ENCODE results near the gene CCN5.

Gene CCN5

DNA sequence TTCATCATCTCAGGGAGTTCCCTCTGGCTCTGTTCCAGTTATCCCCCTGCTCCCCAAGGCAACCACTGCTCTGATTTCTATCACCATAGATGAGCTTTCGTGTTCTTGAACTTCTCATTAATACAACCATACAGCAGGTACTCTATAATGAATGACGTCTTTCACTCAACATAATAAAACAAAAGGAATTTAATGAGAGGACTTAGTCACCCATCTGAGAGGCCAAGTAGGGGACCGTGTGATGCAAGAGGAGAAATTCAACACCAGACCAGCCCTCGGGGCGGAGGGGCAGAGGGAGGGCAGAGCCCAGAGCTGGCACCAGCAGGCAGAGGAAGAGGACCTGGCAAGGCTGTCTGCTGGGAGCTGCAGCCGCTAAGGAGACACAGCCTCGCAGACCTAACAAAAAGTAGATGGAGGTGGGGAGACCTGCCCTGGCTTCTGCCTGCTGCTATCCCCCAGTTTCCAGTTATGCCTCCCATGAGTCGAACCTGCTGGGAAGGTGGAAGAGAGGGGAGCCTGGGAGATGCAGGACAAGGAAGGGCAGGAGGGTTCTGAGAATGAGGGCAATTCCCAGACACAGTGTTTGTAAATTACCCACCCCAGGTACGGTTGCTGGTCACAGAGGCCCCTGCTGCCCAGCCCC lies 13.8 kb downstream of the CCN5 start:
- H3K9me3 ChIP-seq (ENCODE audit: insufficient read depth, low read depth, low read length) = no peaks in the 10 kb centered on the region
- H3K9ac ChIP-seq (ENCODE audit: low read depth, low read length, poor library complexity, severe bottlenecking) = no peak overlapping the region
- H3K4me1 ChIP-seq (ENCODE audit: insufficient read depth, low read length, poor library complexity, severe bottlenecking) = peaks cover 5% of the 10 kb centered on the region
- no peaks in the 10 kb centered on the region for H3K36me3 ChIP-seq (ENCODE audit: insufficient read depth, low read length)
- no peaks in the 10 kb centered on the region for H4K20me1 ChIP-seq (ENCODE audit: insufficient read depth, low read length, poor library complexity, severe bottlenecking)
- H3K4me2 ChIP-seq (ENCODE audit: low read depth, low read length, poor library complexity, severe bottlenecking) = no peak overlapping the region
- H3K4me3 ChIP-seq (ENCODE audit: low read length, poor library complexity, severe bottlenecking) = no peak overlapping the region
- H3K27me3 ChIP-seq (ENCODE audit: insufficient read depth, low read length, poor library complexity, severe bottlenecking) = no peaks in the 10 kb centered on the region
- TF ChIP-seq CTCF (conservative IDR thresholded peaks at IDR 0.05; ENCODE audit: low read length) (no peak), EZH2phosphoT487 (IDR thresholded peaks at IDR 0.05; ENCODE audit: borderline replicate concordance) (no peak)
- H3F3A ChIP-seq (ENCODE audit: low read depth) = no peaks in the 10 kb centered on the region
- H3K79me2 ChIP-seq (ENCODE audit: insufficient read depth, low read length) = no peaks in the 10 kb centered on the region
- no peak overlapping the region; the same call in 1 of the 2 replicates for H2AFZ ChIP-seq (ENCODE audit: low read length)
- no peaks in the 10 kb centered on the region for H3K9me2 ChIP-seq (replicated peaks; ENCODE audit: low read depth, low read length)

DNA sequence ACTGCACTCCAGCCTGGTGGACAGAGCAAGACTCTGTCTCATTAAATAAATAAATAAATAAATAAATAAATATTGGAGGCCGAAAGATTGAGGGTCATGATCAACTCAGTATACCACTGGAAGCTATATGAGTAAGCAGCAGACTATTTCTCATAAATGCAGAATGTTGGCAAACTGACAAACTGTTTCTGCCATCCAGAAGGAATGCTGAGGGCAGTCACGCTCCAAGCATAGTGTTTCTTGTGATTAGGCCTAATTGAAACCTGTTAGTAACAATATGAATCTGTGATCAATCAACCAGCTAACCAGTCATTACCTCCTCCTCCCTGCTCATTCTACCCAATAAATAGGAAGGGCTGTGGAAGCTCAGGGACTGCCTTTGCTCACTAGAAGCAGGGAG lies 15.3 kb downstream of the CCN5 start:
- H3K27me3 ChIP-seq (ENCODE audit: insufficient read depth, low read length, poor library complexity, severe bottlenecking) = no peaks in the 10 kb centered on the region
- no peaks in the 10 kb centered on the region for H3F3A ChIP-seq (ENCODE audit: low read depth)
- H3K9me2 ChIP-seq (replicated peaks; ENCODE audit: low read depth, low read length) = no peaks in the 10 kb centered on the region
- H3K4me2 ChIP-seq (ENCODE audit: low read depth, low read length, poor library complexity, severe bottlenecking) = no peak overlapping the region
- H4K20me1 ChIP-seq (ENCODE audit: insufficient read depth, low read length, poor library complexity, severe bottlenecking) = no peaks in the 10 kb centered on the region
- H2AFZ ChIP-seq (ENCODE audit: low read length) = no peak overlapping the region
- H3K4me3 ChIP-seq (ENCODE audit: low read length, poor library complexity, severe bottlenecking) = no peak overlapping the region
- TF ChIP-seq CTCF (conservative IDR thresholded peaks at IDR 0.05; ENCODE audit: low read length) = no peak
- no peak for TF ChIP-seq EZH2phosphoT487 (IDR thresholded peaks at IDR 0.05; ENCODE audit: borderline replicate concordance)
- no peaks in the 10 kb centered on the region for H3K79me2 ChIP-seq (ENCODE audit: insufficient read depth, low read length)
- H3K4me1 ChIP-seq (ENCODE audit: insufficient read depth, low read length, poor library complexity, severe bottlenecking) = peaks cover 5% of the 10 kb centered on the region
- no peaks in the 10 kb centered on the region for H3K9me3 ChIP-seq (ENCODE audit: insufficient read depth, low read depth, low read length)
- H3K36me3 ChIP-seq (ENCODE audit: insufficient read depth, low read length) = no peaks in the 10 kb centered on the region
- no peak overlapping the region for H3K9ac ChIP-seq (ENCODE audit: low read depth, low read length, poor library complexity, severe bottlenecking)

GRCh38 chr20:44731657-44732056 lies 16.5 kb downstream of the CCN5 start:
- H3K4me3 ChIP-seq (ENCODE audit: low read length, poor library complexity, severe bottlenecking) = no peak overlapping the region
- H3K9ac ChIP-seq (ENCODE audit: low read depth, low read length, poor library complexity, severe bottlenecking) = no peak overlapping the region
- TF ChIP-seq EZH2phosphoT487 (IDR thresholded peaks at IDR 0.05; ENCODE audit: borderline replicate concordance) (no peak), CTCF (conservative IDR thresholded peaks at IDR 0.05; ENCODE audit: low read length) (no peak)
- peaks cover 5% of the 10 kb centered on the region for H3K4me1 ChIP-seq (ENCODE audit: insufficient read depth, low read length, poor library complexity, severe bottlenecking)
- H3K79me2 ChIP-seq (ENCODE audit: insufficient read depth, low read length) = no peaks in the 10 kb centered on the region
- no peak overlapping the region for H2AFZ ChIP-seq (ENCODE audit: low read length)
- no peaks in the 10 kb centered on the region for H3K27me3 ChIP-seq (ENCODE audit: insufficient read depth, low read length, poor library complexity, severe bottlenecking)
- H3K4me2 ChIP-seq (ENCODE audit: low read depth, low read length, poor library complexity, severe bottlenecking) = no peak overlapping the region
- no peaks in the 10 kb centered on the region for H3K9me2 ChIP-seq (replicated peaks; ENCODE audit: low read depth, low read length)
- H3K36me3 ChIP-seq (ENCODE audit: insufficient read depth, low read length) = no peaks in the 10 kb centered on the region
- no peaks in the 10 kb centered on the region for H3F3A ChIP-seq (ENCODE audit: low read depth)
- H4K20me1 ChIP-seq (ENCODE audit: insufficient read depth, low read length, poor library complexity, severe bottlenecking) = no peaks in the 10 kb centered on the region
- no peaks in the 10 kb centered on the region for H3K9me3 ChIP-seq (ENCODE audit: insufficient read depth, low read depth, low read length)
